SK-N-SH treated with all-trans-retinoic acid at 6 μM for 48 hours (cell line): ENCODE data around the gene RABGGTB.

Experiments
- ATAC-seq: fragments of 200-7000 bp; cut with Tn5 transposase; 3 replicates; pipeline ENCODE4 v1.9.1; 2020; ENCODE audit warnings: mild to moderate bottlenecking, moderate library complexity
- ARNTL ChIP-seq: fragments of 450-650 bp; formaldehyde crosslinking; IDR thresholded peaks from 2 replicates; pipeline ENCODE4 v1.5.0; 2020; ENCODE audit warnings: low read depth, mild to moderate bottlenecking, moderate library complexity, borderline replicate concordance
- BACH2 ChIP-seq: fragments of 250-450 bp; sonication (Bioruptor Pico); IDR thresholded peaks from 2 replicates; pipeline ENCODE4 v1.9.0; 2021; ENCODE audit warnings: mild to moderate bottlenecking, borderline replicate concordance
- CREB5 ChIP-seq: fragments of 250-450 bp; sonication (Bioruptor Pico); IDR thresholded peaks from 2 replicates; pipeline ENCODE4 v1.5.1; 2020; ENCODE audit warnings: low read depth, mild to moderate bottlenecking, moderate library complexity
- CSRNP3 ChIP-seq: fragments of 250-450 bp; sonication (Bioruptor Pico); IDR thresholded peaks from 2 replicates; pipeline ENCODE4 v1.5.1; 2021; ENCODE audit warnings: mild to moderate bottlenecking, moderate library complexity
- ESRRG ChIP-seq: fragments of 250-450 bp; sonication (Bioruptor Pico); IDR thresholded peaks from 2 replicates; pipeline ENCODE4 v1.6.1; 2021; ENCODE audit warnings: mild to moderate bottlenecking
- GLIS3 ChIP-seq: fragments of 250-450 bp; sonication (Bioruptor Pico); IDR thresholded peaks from 2 replicates; pipeline ENCODE4 v1.5.0; 2020; ENCODE audit warnings: mild to moderate bottlenecking, moderate library complexity
- ISL1 ChIP-seq: fragments of 250-450 bp; sonication (Bioruptor Pico); IDR thresholded peaks from 2 replicates; pipeline ENCODE4 v2.1.2; 2022; ENCODE audit warnings: mild to moderate bottlenecking, moderate library complexity
- PATZ1 ChIP-seq: fragments of 250-450 bp; sonication (Bioruptor Pico); IDR thresholded peaks from 2 replicates; pipeline ENCODE4 v1.8.0; 2020; ENCODE audit warnings: mild to moderate bottlenecking, moderate library complexity, borderline replicate concordance
- POU6F1 ChIP-seq: fragments of 250-450 bp; sonication (Bioruptor Pico); IDR thresholded peaks from 2 replicates; pipeline ENCODE4 v1.8.0; 2021; ENCODE audit warnings: low read depth, mild to moderate bottlenecking, moderate library complexity, borderline replicate concordance
- PPARA ChIP-seq: fragments of 250-450 bp; sonication (Bioruptor Pico); IDR thresholded peaks from 2 replicates; pipeline ENCODE4 v1.5.0; 2020; ENCODE audit warnings: mild to moderate bottlenecking, borderline replicate concordance
- RARB ChIP-seq: fragments of 250-450 bp; sonication (Bioruptor Pico); IDR thresholded peaks from 2 replicates; pipeline ENCODE4 v1.8.0; 2021; ENCODE audit warnings: mild to moderate bottlenecking, moderate library complexity
- TCF4 ChIP-seq: fragments of 250-450 bp; sonication (Bioruptor Pico); IDR thresholded peaks from 2 replicates; pipeline ENCODE4 v1.8.0; 2021; ENCODE audit warnings: mild to moderate bottlenecking, moderate library complexity, borderline replicate concordance
- TOX ChIP-seq: fragments of 250-450 bp; sonication (Bioruptor Pico); IDR thresholded peaks from 2 replicates; pipeline ENCODE4 v1.8.0; 2021; ENCODE audit warnings: mild to moderate bottlenecking, moderate library complexity, borderline replicate concordance
- TSHZ2 ChIP-seq: fragments of 250-450 bp; sonication (Bioruptor Pico); IDR thresholded peaks from 2 replicates; pipeline ENCODE4 v1.5.0; 2020; ENCODE audit warnings: mild to moderate bottlenecking, moderate library complexity
- ZFP3 ChIP-seq: fragments of 250-450 bp; sonication (Bioruptor Pico); IDR thresholded peaks from 2 replicates; pipeline ENCODE4 v1.5.0; 2020; ENCODE audit warnings: mild to moderate bottlenecking, moderate library complexity
- ZFP30 ChIP-seq: fragments of 450-650 bp; formaldehyde crosslinking; IDR thresholded peaks from 2 replicates; pipeline ENCODE4 v1.5.0; 2022; ENCODE audit warnings: mild to moderate bottlenecking, moderate library complexity
- ZNF565 ChIP-seq: fragments of 450-650 bp; formaldehyde crosslinking; conservative IDR thresholded peaks from 2 replicates; pipeline ENCODE4 v1.5.0; 2020; ENCODE audit warnings: low read depth, mild to moderate bottlenecking, moderate library complexity
- ZNF70 ChIP-seq: fragments of 450-650 bp; formaldehyde crosslinking; IDR thresholded peaks from 2 replicates; pipeline ENCODE4 v1.5.0; 2020; ENCODE audit warnings: mild to moderate bottlenecking, moderate library complexity
- ZNF8 ChIP-seq: fragments of 450-650 bp; formaldehyde crosslinking; IDR thresholded peaks from 2 replicates; pipeline ENCODE4 v1.5.0; 2020; ENCODE audit warnings: mild to moderate bottlenecking, moderate library complexity

Gene RABGGTB

GRCh38 chr1:75789988-75790387 is 3.9 kb downstream of the RABGGTB start:
- no peak for ATAC-seq
- TF ChIP-seq CSRNP3 (CRISPR knock-in tag) (no peak), ARNTL (CRISPR knock-in tag) (no peak), ESRRG (CRISPR knock-in tag) (no peak)

GRCh38 chr1:75791022-75791421 is 5.0 kb downstream of the RABGGTB start:
- TF ChIP-seq ARNTL (CRISPR knock-in tag), result no peak
- no peak for TF ChIP-seq TCF4
- no peak for TF ChIP-seq ISL1 (CRISPR knock-in tag)
- no peak for ATAC-seq

- TF ChIP-seq TOX, result no peak
- TF ChIP-seq GLIS3, result no peak
- no peak for TF ChIP-seq RARB (CRISPR knock-in tag)
- TF ChIP-seq TSHZ2, result no peak
- no peak for TF ChIP-seq CREB5
- no peak for TF ChIP-seq ZFP3 (CRISPR knock-in tag)
- TF ChIP-seq ARNTL (CRISPR knock-in tag), result no peak
- TF ChIP-seq BACH2 (CRISPR knock-in tag), result no peak
- no peak for TF ChIP-seq ZFP30 (CRISPR knock-in tag)
- no peak for TF ChIP-seq PPARA (CRISPR knock-in tag)
- TF ChIP-seq ESRRG (CRISPR knock-in tag), result no peak
- TF ChIP-seq ZNF70, result no peak
- no peak for TF ChIP-seq POU6F1 (CRISPR knock-in tag)
- TF ChIP-seq ZNF565 (CRISPR knock-in tag), result no peak
- TF ChIP-seq PATZ1 (CRISPR knock-in tag), result no peak
- no peak for TF ChIP-seq ZNF8 (CRISPR knock-in tag)
- ATAC-seq, result no peak
Measured at GRCh38 chr1:75792091-75792490, 6.0 kb downstream of the RABGGTB start.

GRCh38 chr1:75794382-75794781 is 8.3 kb downstream of the RABGGTB start:
- TF ChIP-seq PPARA (CRISPR knock-in tag), result no peak
- no peak for ATAC-seq
